HepG2 (cell line): ENCODE data around the gene CD37. TPM values are rescaled to one million over a fixed set of nuclear protein-coding genes. Genes with fewer than 3 reads are reported as not detected.
"Not testable (repeated sequence)": the region's sequence is repeated elsewhere in the genome, so short reads cannot be mapped to it uniquely, and the experiment has no call there.

Experiments
- ATAC-seq: fragments of 200-7000 bp; cut with Tn5 transposase; 3 replicates; pipeline ENCODE4 v1.9.1; 2020; ENCODE audit warnings: mild to moderate bottlenecking, moderate library complexity
- BruUV-seq: library from RNA; stranded (reverse); fragments of 400-500 nt; replicated peaks from 2 replicates; lab custom pipeline; 2021; lab: Mats Ljungman, UMichigan
- CTCF ChIA-PET: fragments of 300-600 bp; formaldehyde crosslinking; extraction: SDS; loops from one replicate; lab custom pipeline; 2021; ENCODE audit warnings: low total read pairs, inconsistent platforms, low intra/inter-chr PET ratio; lab: Yijun Ruan, JAX
- POLR2A ChIA-PET: fragments of 350-600 bp; sonication (Branson Sonifier 250); formaldehyde crosslinking; loops from one replicate; lab custom pipeline; 2020; ENCODE audit warnings: antibody characterized with exemption, inconsistent platforms; lab: Yijun Ruan, JAX
- DNase-seq: peaks from one replicate; pipeline ENCODE4 v3.0.0-alpha.2; 2015; ENCODE audit warnings: low spot score
- FAIRE-seq: peaks from 3 replicates; lab custom pipeline; 2011; peaks lifted over from hg19 to GRCh38; lab: Jason Lieb, UNC
- H2AFZ ChIP-seq: one replicate; pipeline ENCODE4 v1.6.1; 2011; ENCODE audit warnings: low read length, inconsistent platforms
- H3K27ac ChIP-seq: fragments of 300-600 bp; 3 replicates; pipeline ENCODE4 v1.8.0; 2011; ENCODE audit warnings: mixed run types, mild to moderate bottlenecking, mixed read lengths, low read length, inconsistent platforms; ENCODE audit not compliant: insufficient read depth; ENCODE audit errors: extremely low read length
- H3K27me3 ChIP-seq, 2 experiments: fragments of 200-600 bp in 1 of 2; 2 replicates in 1 of 2; 3 replicates in 1 of 2; pipeline versions ENCODE4 v1.6.0 to v1.8.0; 2011; ENCODE audit warnings: low read length in 2 of 2, mild to moderate bottlenecking in 2 of 2, moderate library complexity in 2 of 2, inconsistent platforms in 1 of 2; ENCODE audit not compliant: insufficient read depth in 2 of 2, control insufficient read depth in 1 of 2
- H3K36me3 ChIP-seq, 2 experiments: fragments of 200-600 bp in 1 of 2; replicated peaks in 1 of 2; 2 replicates in 1 of 2; 3 replicates in 1 of 2; pipeline versions ENCODE4 v1.5.1 to v1.8.0; 2011; ENCODE audit warnings: low read length in 2 of 2, inconsistent platforms in 1 of 2; ENCODE audit not compliant: insufficient read depth in 2 of 2, control insufficient read depth in 1 of 2
- H3K4me1 ChIP-seq: 2 replicates; pipeline ENCODE4 v1.5.1; 2012; ENCODE audit warnings: low read length, inconsistent platforms; ENCODE audit not compliant: insufficient read depth
- H3K4me2 ChIP-seq: 2 replicates; pipeline ENCODE4 v1.6.0; 2011; ENCODE audit warnings: low read depth, low read length, inconsistent platforms
- H3K4me3 ChIP-seq, 3 experiments: fragments of 200-600 bp in 1 of 3; sonication (generic), shearing (Covaris generic) in 1 of 3; replicated peaks in 1 of 3; 2 replicates each; pipeline ENCODE4 v1.5.1; 2011 to 2016; ENCODE audit warnings: low read length in 3 of 3, inconsistent platforms in 2 of 3, low read depth in 2 of 3, mild to moderate bottlenecking in 2 of 3, control low read depth in 1 of 3, mixed read lengths in 1 of 3; ENCODE audit not compliant: insufficient read depth in 1 of 3
- H3K79me2 ChIP-seq: one replicate; pipeline ENCODE4 v1.6.1; 2011; ENCODE audit warnings: low read length, inconsistent platforms; ENCODE audit not compliant: insufficient read depth
- H3K9ac ChIP-seq: 2 replicates; pipeline ENCODE4 v1.6.0; 2011; ENCODE audit warnings: mild to moderate bottlenecking, low read depth, low read length, inconsistent platforms; ENCODE audit not compliant: insufficient read depth
- H3K9me3 ChIP-seq: 2 replicates; pipeline ENCODE4 v1.5.1; 2012; ENCODE audit warnings: mild to moderate bottlenecking, low read length
- H4K20me1 ChIP-seq: 2 replicates; pipeline ENCODE4 v1.6.0; 2011; ENCODE audit warnings: inconsistent platforms, mild to moderate bottlenecking, low read length, moderate library complexity; ENCODE audit not compliant: insufficient read depth
- ATF7 ChIP-seq, 2 experiments: fragments of 450-650 bp in 1 of 2; sonication (generic) in 1 of 2; formaldehyde crosslinking in 1 of 2; IDR thresholded peaks; 2 replicates each; pipeline versions ENCODE4 v1.4.0 to v1.6.1; 2016 to 2020; ENCODE audit warnings: antibody characterized with exemption in 1 of 2, mild to moderate bottlenecking in 1 of 2, missing genetic modification reagents in 1 of 2
- CEBPB ChIP-seq: IDR thresholded peaks from 2 replicates; pipeline ENCODE4 v1.6.1; 2011; ENCODE audit warnings: low read depth, low read length, improper control_type of control experiment, borderline replicate concordance
- CREB1 ChIP-seq, 2 experiments: fragments of 450-650 bp in 1 of 2; IDR thresholded peaks; 2 replicates each; pipeline ENCODE4 v1.6.1; 2016 to 2017; ENCODE audit warnings: control low read depth in 1 of 2, mild to moderate bottlenecking in 1 of 2, missing compliant biosample characterization in 1 of 2, missing genetic modification characterization in 1 of 2
- MAF1 ChIP-seq: sonication (generic); formaldehyde crosslinking; IDR thresholded peaks from 2 replicates; pipeline ENCODE4 v1.5.0; 2020; ENCODE audit warnings: missing genetic modification reagents, borderline replicate concordance
- ZNF770 ChIP-seq: sonication (generic); formaldehyde crosslinking; IDR thresholded peaks from 2 replicates; pipeline ENCODE4 v1.5.0; 2020; ENCODE audit warnings: mild to moderate bottlenecking, missing genetic modification reagents
- ZSCAN29 ChIP-seq: sonication (generic); formaldehyde crosslinking; conservative IDR thresholded peaks from 2 replicates; pipeline ENCODE4 v1.4.0; 2020; ENCODE audit warnings: mild to moderate bottlenecking, missing genetic modification reagents
- WGBS: methylation state at CpG from one replicate; pipeline ENCODE4 v1.1.6; 2017; ENCODE audit warnings: low lambda C conversion rate; 5-methylcytosine and 5-hydroxymethylcytosine counted together
- in situ Hi-C: cut with HindIII; loops from 2 replicates; pipeline ENCODE4 v1.10.0; 2017; ENCODE audit warnings: low pct_unique_long_range_greater_than_20kb; ENCODE audit not compliant: extremely low pct_ligation_motif_present
- intact Hi-C: fragments of 100-400 bp; cut with micrococcal nuclease; formaldehyde crosslinking; loops from one replicate; pipeline ENCODE4 v1.10.0; 2022; ENCODE audit not compliant: unreplicated experiment
- polyA plus RNA-seq, 8 experiments: library from polyadenylated mRNA; depleted of rRNA in 3 of 8; stranded (reverse) in 7 of 8; unstranded in 1 of 8; fragments of >200 nt; fragmentation: Illumina TruSeq in 4 of 8; extraction: Trizol in 4 of 8; gene quantifications; 2 replicates each; pipeline versions ENCODE4 v1.2.1 to v1.2.3, GENCODE V29; 2011 to 2016; ENCODE audit warnings: low read depth in 4 of 8, missing spikeins in 1 of 8, mixed read lengths in 1 of 8; ENCODE audit not compliant: insufficient read depth in 1 of 8
- total RNA-seq, 5 experiments: library from RNA; depleted of rRNA; stranded (reverse); fragments of >200 nt; fragmentation: Illumina TruSeq; extraction: Trizol; gene quantifications; 2 replicates each; pipeline ENCODE4 v1.2.3, GENCODE V29; 2016; ENCODE audit warnings: low read depth in 1 of 5
- TF ChIP-seq, protein P1 (sequence below): sonication (generic); formaldehyde crosslinking; IDR thresholded peaks from 2 replicates; pipeline ENCODE4 v1.4.0; 2020; ENCODE audit warnings: missing genetic modification reagents

CD37 gene
- total and polyA plus RNA-seq, 2 of the 13 experiments (the other 11 are each of a cell fraction or from before 2014, with no cell fraction given), result not detected

- H4K20me1 ChIP-seq, result no peaks in the 10 kb centered on the region
- TF ChIP-seq ZNF770 (CRISPR knock-in tag), result no peak
- TF ChIP-seq, protein P1, sequence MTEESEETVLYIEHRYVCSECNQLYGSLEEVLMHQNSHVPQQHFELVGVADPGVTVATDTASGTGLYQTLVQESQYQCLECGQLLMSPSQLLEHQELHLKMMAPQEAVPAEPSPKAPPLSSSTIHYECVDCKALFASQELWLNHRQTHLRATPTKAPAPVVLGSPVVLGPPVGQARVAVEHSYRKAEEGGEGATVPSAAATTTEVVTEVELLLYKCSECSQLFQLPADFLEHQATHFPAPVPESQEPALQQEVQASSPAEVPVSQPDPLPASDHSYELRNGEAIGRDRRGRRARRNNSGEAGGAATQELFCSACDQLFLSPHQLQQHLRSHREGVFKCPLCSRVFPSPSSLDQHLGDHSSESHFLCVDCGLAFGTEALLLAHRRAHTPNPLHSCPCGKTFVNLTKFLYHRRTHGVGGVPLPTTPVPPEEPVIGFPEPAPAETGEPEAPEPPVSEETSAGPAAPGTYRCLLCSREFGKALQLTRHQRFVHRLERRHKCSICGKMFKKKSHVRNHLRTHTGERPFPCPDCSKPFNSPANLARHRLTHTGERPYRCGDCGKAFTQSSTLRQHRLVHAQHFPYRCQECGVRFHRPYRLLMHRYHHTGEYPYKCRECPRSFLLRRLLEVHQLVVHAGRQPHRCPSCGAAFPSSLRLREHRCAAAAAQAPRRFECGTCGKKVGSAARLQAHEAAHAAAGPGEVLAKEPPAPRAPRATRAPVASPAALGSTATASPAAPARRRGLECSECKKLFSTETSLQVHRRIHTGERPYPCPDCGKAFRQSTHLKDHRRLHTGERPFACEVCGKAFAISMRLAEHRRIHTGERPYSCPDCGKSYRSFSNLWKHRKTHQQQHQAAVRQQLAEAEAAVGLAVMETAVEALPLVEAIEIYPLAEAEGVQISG, result no peak
- peak; percentile 51 for TF ChIP-seq ATF7 (IDR thresholded peaks at IDR 0.05)
- no peak for TF ChIP-seq ATF7 (CRISPR knock-in tag; IDR thresholded peaks at IDR 0.05)
- no peak for TF ChIP-seq MAF1 (CRISPR knock-in tag)
- TF ChIP-seq ZSCAN29 (CRISPR knock-in tag), result no peak
- TF ChIP-seq CEBPB, result peak; percentile 5; the same call in 1 of the 2 replicates
- TF ChIP-seq CREB1 (IDR thresholded peaks at IDR 0.05), result no peak
- TF ChIP-seq CREB1 (CRISPR knock-in tag; IDR thresholded peaks at IDR 0.05), result no peak
- no peak for FAIRE-seq
- no peak overlapping the region for H3K4me3 ChIP-seq
- ChIA-PET CTCF (no interaction called here), POLR2A (no interaction called here)
- H2AFZ ChIP-seq, result no peak overlapping the region
- in situ Hi-C loops (no loop called here), intact Hi-C loops (no loop called here)
- no peaks in the 10 kb centered on the region for H3K79me2 ChIP-seq
- 8% methylated on average over 3 of the region's 3 CpGs for WGBS
- no peak for ATAC-seq
- no TSS peak for BruUV-seq
- H3K9ac ChIP-seq, result no peak overlapping the region
- no peak overlapping the region for H3K27ac ChIP-seq
- H3K4me1 ChIP-seq, result no peaks in the 10 kb centered on the region
- H3K36me3 ChIP-seq, result no peaks in the 10 kb centered on the region
- peaks cover 11% of the 10 kb centered on the region for H3K9me3 ChIP-seq
- H3K4me2 ChIP-seq, result no peak overlapping the region
- H3K27me3 ChIP-seq, result peaks cover 1 to 5% of the 10 kb centered on the region in 2 experiments; a peak in 2 of 5 replicates
- no peak for DNase-seq
These were observed 36.0 kb downstream of the CD37 start for GRCh38 chr19:49371184-49371583.

GRCh38 chr19:49373174-49373573 is 38.0 kb downstream of the CD37 start:
- WGBS, result 11% methylated on average over 3 of the region's 3 CpGs
- intact Hi-C loops, ATAC-seq, H3K9ac ChIP-seq, H3K4me1 ChIP-seq, H3K36me3 ChIP-seq, POLR2A ChIA-PET, in situ Hi-C loops, H4K20me1 ChIP-seq, H2AFZ ChIP-seq, H3K4me2 ChIP-seq, BruUV-seq, H3K27me3 ChIP-seq, H3K4me3 ChIP-seq, DNase-seq, H3K27ac ChIP-seq, FAIRE-seq, H3K79me2 ChIP-seq, CTCF ChIA-PET: not testable (repeated sequence)
- H3K9me3 ChIP-seq, result peaks cover 11% of the 10 kb centered on the region
